Measurements from ENCODE around the gene DEDD. TPM values are rescaled to one million over a fixed set of nuclear protein-coding genes. Genes with fewer than 3 reads are reported as not detected.

Gene DEDD
- 16.8 TPM for total RNA-seq
- 10 to 100 TPM; 36.1 to 48.1 (median 40.7) TPM for polyA plus RNA-seq (ENCODE audit: insufficient read depth in 1 of 8, insufficient read length in 8 of 8, low replicate concordance in 1 of 8)
- long read RNA-seq, donor 1, transcript DEDD-202 (6 exons, 2,345 nt): major isoform, 5 of 6 reads
- long read RNA-seq, donor 1, partial matches to known transcripts: 0 of 6 reads
- long read RNA-seq, donor 1, other reads (novel, unspliced or antisense): 0 of 6 reads
- long read RNA-seq, donor 2, partial matches to known transcripts: 0 of 1 reads
- long read RNA-seq, donor 2, other reads (novel, unspliced or antisense): 0 of 1 reads
- long read RNA-seq, donor 3, transcript DEDD-202 (6 exons, 2,345 nt): major isoform, 7 of 11 reads
- long read RNA-seq, donor 3, partial matches to known transcripts: 0 of 11 reads
- long read RNA-seq, donor 3, other reads (novel, unspliced or antisense): 0 of 11 reads
- long read RNA-seq, donor 4, transcript DEDD-202 (6 exons, 2,345 nt): major isoform, 9 of 18 reads
- long read RNA-seq, donor 4, partial matches to known transcripts: 0 of 18 reads
- long read RNA-seq, donor 4, other reads (novel, unspliced or antisense): 8 of 18 reads
- long read RNA-seq, donor 5, transcript DEDD-202 (6 exons, 2,345 nt): major isoform, 9 of 12 reads
- long read RNA-seq, donor 5, partial matches to known transcripts: 0 of 12 reads
- long read RNA-seq, donor 5, other reads (novel, unspliced or antisense): 0 of 12 reads
- long read RNA-seq, donor 6, transcript DEDD-202 (6 exons, 2,345 nt): major isoform, 7 of 10 reads
- long read RNA-seq, donor 6, partial matches to known transcripts: 0 of 10 reads
- long read RNA-seq, donor 6, other reads (novel, unspliced or antisense): 0 of 10 reads
- long read RNA-seq, donor 7, transcript DEDD-202 (6 exons, 2,345 nt): major isoform, 6 of 6 reads
- long read RNA-seq, donor 7, partial matches to known transcripts: 0 of 6 reads
- long read RNA-seq, donor 7, other reads (novel, unspliced or antisense): 0 of 6 reads
- long read RNA-seq, donor 8, transcript DEDD-202 (6 exons, 2,345 nt): major isoform, 10 of 14 reads
- long read RNA-seq, donor 8, partial matches to known transcripts: 0 of 14 reads
- long read RNA-seq, donor 8, other reads (novel, unspliced or antisense): 0 of 14 reads
- long read RNA-seq, donor 9, transcript DEDD-202 (6 exons, 2,345 nt): major isoform, 6 of 7 reads
- long read RNA-seq, donor 9, partial matches to known transcripts: 0 of 7 reads
- long read RNA-seq, donor 9, other reads (novel, unspliced or antisense): 0 of 7 reads
- long read RNA-seq, donor 10, transcript DEDD-202 (6 exons, 2,345 nt): major isoform, 5 of 8 reads
- long read RNA-seq, donor 10, partial matches to known transcripts: 0 of 8 reads
- long read RNA-seq, donor 10, other reads (novel, unspliced or antisense): 0 of 8 reads
- long read RNA-seq, donor 11, transcript DEDD-202 (6 exons, 2,345 nt): major isoform, 6 of 8 reads
- long read RNA-seq, donor 11, partial matches to known transcripts: 0 of 8 reads
- long read RNA-seq, donor 11, other reads (novel, unspliced or antisense): 0 of 8 reads

GRCh38 chr1:161132410-161133219 is at the start of gene DEDD:
Gene DEDD (minus strand): TSS chr1:161132667. CDS start chr1:161124462, 8,205 bp downstream.
- DNase-seq: peak; percentile 99
- WGBS (ENCODE audit: insufficient coverage): under 1% methylated on average over 46 of the region's 68 CpGs

GRCh38 chr1:161182214-161182613 is 49.7 kb upstream of the DEDD start:
- H3K36me3 ChIP-seq (ENCODE audit: control insufficient read depth, insufficient read depth, low read length): no peaks in the 10 kb centered on the region
- WGBS (ENCODE audit: insufficient coverage): 100% methylated on average over 1 of the region's 1 CpG
- no peak for DNase-seq
- no peak overlapping the region for H3K27ac ChIP-seq (ENCODE audit: low read length)
- H3K9me3 ChIP-seq (replicated peaks; ENCODE audit: control insufficient read depth, low read depth, low read length): no peaks in the 10 kb centered on the region
- H3K4me1 ChIP-seq (ENCODE audit: control insufficient read depth, insufficient read depth, low read length): peaks cover 26% of the 10 kb centered on the region
- no peak overlapping the region for H3K4me3 ChIP-seq (ENCODE audit: low read length)
- no peaks in the 10 kb centered on the region for H3K27me3 ChIP-seq (ENCODE audit: control insufficient read depth, insufficient read depth, low read length)

More at GRCh38 chr1:161132410-161133219, at the start of gene DEDD:
- Histone ChIP-seq H3K36me3 (ENCODE audit: control insufficient read depth, insufficient read depth, low read length) (peaks cover 21% of the 10 kb centered on the region), H3K27me3 (ENCODE audit: control insufficient read depth, insufficient read depth, low read length) (no peaks in the 10 kb centered on the region), H3K4me1 (ENCODE audit: control insufficient read depth, insufficient read depth, low read length) (peaks cover 33% of the 10 kb centered on the region), H3K9me3 (replicated peaks; ENCODE audit: control insufficient read depth, low read depth, low read length) (no peaks in the 10 kb centered on the region), H3K4me3 (ENCODE audit: low read length) (peak within 1 kb of the TSS; percentile 68), H3K27ac (ENCODE audit: low read length) (peak within 1 kb of the TSS; percentile 96)

DNA sequence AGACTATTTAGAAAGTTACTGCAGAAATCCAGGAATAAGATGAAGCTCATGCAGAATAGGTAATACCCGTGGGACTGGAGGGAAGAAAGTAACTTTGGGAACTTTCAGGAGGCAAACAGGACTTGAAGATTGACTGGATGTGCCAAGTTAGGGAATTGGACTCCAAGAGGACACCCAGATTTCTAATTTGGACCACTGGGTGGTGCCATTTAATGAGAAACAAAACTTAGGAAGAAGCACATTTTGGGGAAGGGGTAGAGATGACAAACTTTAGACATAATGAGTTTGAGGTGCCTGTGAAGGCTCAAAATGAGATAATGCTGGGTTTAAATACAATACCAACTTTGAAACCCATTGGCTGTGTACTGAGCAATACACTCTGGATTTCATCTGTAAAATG is 48.2 kb upstream of the DEDD start:
- no peak for DNase-seq
- H3K9me3 ChIP-seq (replicated peaks; ENCODE audit: control insufficient read depth, low read depth, low read length): no peaks in the 10 kb centered on the region
- H3K4me3 ChIP-seq (ENCODE audit: low read length): no peak overlapping the region
- WGBS (ENCODE audit: insufficient coverage): 58% methylated on average over 1 of the region's 1 CpG
- no peak overlapping the region for H3K27ac ChIP-seq (ENCODE audit: low read length)
- H3K36me3 ChIP-seq (ENCODE audit: control insufficient read depth, insufficient read depth, low read length): peaks cover 6% of the 10 kb centered on the region
- peaks cover 23% of the 10 kb centered on the region for H3K4me1 ChIP-seq (ENCODE audit: control insufficient read depth, insufficient read depth, low read length)
- no peaks in the 10 kb centered on the region for H3K27me3 ChIP-seq (ENCODE audit: control insufficient read depth, insufficient read depth, low read length)

DNA sequence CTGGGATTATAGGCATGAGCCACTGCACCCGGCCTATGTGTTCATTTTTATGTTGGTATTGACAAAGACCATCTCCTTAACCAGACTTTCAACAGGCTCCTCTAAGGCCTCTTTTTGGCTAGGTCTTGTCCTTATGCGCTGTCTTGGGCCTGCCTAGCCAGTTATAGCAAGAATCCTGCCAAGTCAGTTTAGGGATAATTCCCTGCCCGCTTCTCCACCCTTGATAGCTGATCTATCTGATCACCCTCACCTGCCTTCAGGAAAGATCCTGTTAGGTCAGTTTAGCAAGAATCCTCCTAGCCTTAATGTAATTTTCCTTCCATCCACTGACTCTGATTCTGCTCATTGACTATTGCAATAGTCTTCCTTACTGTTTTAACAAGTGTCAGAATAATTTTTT is 47.2 kb upstream of the DEDD start:
- Histone ChIP-seq H3K9me3 (replicated peaks; ENCODE audit: control insufficient read depth, low read depth, low read length) (no peaks in the 10 kb centered on the region), H3K36me3 (ENCODE audit: control insufficient read depth, insufficient read depth, low read length) (peaks cover 15% of the 10 kb centered on the region), H3K27me3 (ENCODE audit: control insufficient read depth, insufficient read depth, low read length) (no peaks in the 10 kb centered on the region), H3K4me1 (ENCODE audit: control insufficient read depth, insufficient read depth, low read length) (peaks cover 16% of the 10 kb centered on the region), H3K27ac (ENCODE audit: low read length) (no peak overlapping the region), H3K4me3 (ENCODE audit: low read length) (no peak overlapping the region)
- no peak for DNase-seq
- WGBS (ENCODE audit: insufficient coverage): 94% methylated on average over 2 of the region's 3 CpGs

DNA sequence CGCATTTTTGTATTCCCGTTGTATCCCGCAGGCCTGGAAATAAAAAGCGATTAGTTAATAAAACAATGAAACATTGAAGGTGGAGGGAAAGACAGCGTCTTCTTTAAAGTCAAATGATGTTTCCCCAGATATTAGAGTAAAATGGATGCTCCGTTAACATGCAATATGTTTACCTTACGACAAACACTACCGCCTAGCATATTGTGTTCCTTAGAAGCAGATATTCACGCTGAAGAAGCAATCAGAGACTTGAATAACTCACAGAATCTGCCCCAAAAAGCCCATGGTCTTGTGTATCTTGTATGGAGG is 45.4 kb upstream of the DEDD start:
- H3K4me3 ChIP-seq (ENCODE audit: low read length): peak overlapping the region; percentile 96
- H3K27me3 ChIP-seq (ENCODE audit: control insufficient read depth, insufficient read depth, low read length): no peaks in the 10 kb centered on the region
- H3K27ac ChIP-seq (ENCODE audit: low read length): peak overlapping the region; percentile 86
- no peaks in the 10 kb centered on the region for H3K9me3 ChIP-seq (replicated peaks; ENCODE audit: control insufficient read depth, low read depth, low read length)
- H3K4me1 ChIP-seq (ENCODE audit: control insufficient read depth, insufficient read depth, low read length): peaks cover 22% of the 10 kb centered on the region
- no peak for DNase-seq
- H3K36me3 ChIP-seq (ENCODE audit: control insufficient read depth, insufficient read depth, low read length): peaks cover 29% of the 10 kb centered on the region
- no CpG with 5 or more reads among the region's 9 CpGs for WGBS (ENCODE audit: insufficient coverage)

DNA sequence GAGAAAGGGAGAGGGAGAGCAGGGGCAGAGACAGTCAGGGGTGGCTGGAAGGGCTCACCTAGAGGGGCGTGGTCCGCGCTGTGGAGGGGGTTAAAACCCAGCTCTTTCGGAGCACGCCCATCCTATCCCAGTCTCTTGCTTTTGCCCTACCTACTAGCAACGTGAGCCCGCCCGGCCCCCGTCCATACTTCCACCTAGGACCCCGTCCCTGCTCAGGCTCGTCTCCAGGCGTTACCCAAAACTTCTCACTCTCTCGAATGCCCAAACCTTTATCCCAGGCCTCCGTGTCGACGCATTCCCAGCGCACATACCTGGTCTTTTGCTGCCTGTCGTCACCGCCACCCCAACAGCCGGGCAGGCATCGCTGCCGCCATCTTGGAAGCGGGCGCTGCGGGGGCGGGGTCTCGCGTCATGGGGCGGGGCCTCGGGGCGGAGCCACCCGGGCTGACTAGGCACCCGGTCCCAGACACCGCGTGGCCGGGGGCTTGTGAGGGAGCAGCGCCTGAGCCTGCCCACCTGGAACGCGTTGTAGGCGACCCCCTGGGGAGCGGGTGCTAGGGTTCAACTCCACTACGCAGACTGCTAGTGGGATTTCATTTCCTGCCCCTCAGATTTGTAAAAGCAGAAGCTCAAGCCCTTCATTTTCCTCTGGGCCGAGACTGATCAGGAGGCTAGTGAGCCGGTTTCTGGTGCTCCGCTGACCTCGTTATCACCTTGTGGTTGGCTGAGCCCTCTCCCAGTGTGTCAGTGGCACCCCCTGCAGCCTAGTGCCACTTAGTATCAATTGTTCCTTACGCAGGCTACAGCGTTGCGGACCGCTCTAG is 44.9 kb upstream of the DEDD start, which contains the start of gene B4GALT3:
TSS of gene B4GALT3 (minus strand) at position 396 of the 824 bp plus-strand sequence. CDS start 1,447 bp downstream, outside the sequence.
- no peaks in the 10 kb centered on the region for H3K9me3 ChIP-seq (replicated peaks; ENCODE audit: control insufficient read depth, low read depth, low read length)
- peak within 1 kb of the TSS; percentile 86 for H3K27ac ChIP-seq (ENCODE audit: low read length)
- no peaks in the 10 kb centered on the region for H3K27me3 ChIP-seq (ENCODE audit: control insufficient read depth, insufficient read depth, low read length)
- WGBS (ENCODE audit: insufficient coverage): 0% methylated on average over 41 of the region's 50 CpGs
- peak; percentile 91 for DNase-seq
- H3K4me3 ChIP-seq (ENCODE audit: low read length): peak within 1 kb of the TSS; percentile 96
- peaks cover 25% of the 10 kb centered on the region for H3K4me1 ChIP-seq (ENCODE audit: control insufficient read depth, insufficient read depth, low read length)
- H3K36me3 ChIP-seq (ENCODE audit: control insufficient read depth, insufficient read depth, low read length): peaks cover 34% of the 10 kb centered on the region

DNA sequence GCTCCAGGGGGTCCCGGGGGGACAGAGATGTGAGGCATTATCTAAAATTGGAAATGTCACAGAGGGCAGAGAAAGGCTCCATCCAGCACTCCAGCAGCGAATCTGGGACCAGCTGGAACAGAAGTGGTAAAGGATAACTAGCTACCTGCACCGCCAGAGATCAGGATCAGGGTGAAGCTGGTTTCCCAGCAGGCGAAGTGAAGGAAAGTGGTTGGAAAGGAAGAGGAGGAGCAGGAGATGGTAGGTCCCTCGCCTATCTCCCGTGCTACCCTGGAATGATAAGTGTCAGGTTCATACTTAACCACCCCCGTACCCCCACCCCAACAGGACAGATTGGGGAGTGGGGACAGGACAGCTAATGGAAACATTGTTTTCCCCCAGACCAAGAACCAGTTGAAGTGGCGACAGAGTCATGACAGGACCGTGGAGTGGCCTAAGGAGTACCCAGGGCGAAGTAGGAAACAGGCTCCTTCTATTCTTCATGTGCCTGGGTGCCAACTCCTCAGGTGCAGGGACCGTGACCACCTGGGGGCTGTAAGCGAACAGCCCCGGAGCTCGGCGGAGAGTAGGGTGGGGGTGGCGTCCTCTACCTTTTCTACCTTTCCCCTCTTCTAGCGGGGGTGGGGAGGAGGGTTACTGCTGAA is 44.1 kb upstream of the DEDD start:
- Histone ChIP-seq H3K4me3 (ENCODE audit: low read length) (peak overlapping the region; percentile 96), H3K27me3 (ENCODE audit: control insufficient read depth, insufficient read depth, low read length) (no peaks in the 10 kb centered on the region), H3K4me1 (ENCODE audit: control insufficient read depth, insufficient read depth, low read length) (peaks cover 25% of the 10 kb centered on the region), H3K36me3 (ENCODE audit: control insufficient read depth, insufficient read depth, low read length) (peaks cover 41% of the 10 kb centered on the region), H3K9me3 (replicated peaks; ENCODE audit: control insufficient read depth, low read depth, low read length) (no peaks in the 10 kb centered on the region), H3K27ac (ENCODE audit: low read length) (peak overlapping the region; percentile 85)
- WGBS (ENCODE audit: insufficient coverage): 35% methylated on average over 5 of the region's 17 CpGs
- DNase-seq: no peak

DNA sequence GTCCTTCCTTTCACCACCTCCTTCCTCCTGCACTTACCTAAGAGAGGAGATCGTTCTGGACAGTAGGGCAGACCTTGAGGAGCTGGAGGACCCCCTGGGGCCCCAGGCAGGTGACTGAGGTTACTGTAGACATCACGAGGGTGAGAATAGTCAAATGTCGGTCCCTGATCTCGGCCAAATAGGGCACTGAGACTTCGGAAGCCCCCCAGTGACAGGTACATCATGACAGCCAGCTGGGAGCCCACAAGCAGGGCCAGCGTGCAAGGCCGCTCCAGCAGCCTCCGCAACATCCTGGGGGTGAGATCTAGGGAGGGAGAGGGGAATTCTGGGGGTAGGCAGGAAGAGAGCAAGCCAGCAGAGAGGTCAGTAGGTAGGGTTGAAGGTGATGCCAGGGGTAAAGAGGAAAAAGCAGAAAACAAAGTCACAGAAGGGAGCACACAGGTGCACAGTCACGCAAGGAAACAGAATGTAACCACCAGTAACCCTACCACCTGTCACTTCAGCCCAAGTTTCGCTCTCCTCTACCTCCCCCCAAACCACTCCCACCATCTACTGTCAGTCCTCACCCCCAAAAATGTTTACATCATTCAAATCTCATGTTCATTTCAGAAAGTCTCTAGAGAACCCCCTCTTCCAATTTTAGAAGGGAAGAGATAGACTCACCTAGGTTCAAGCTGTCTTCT is 43.4 kb upstream of the DEDD start:
- no peaks in the 10 kb centered on the region for H3K9me3 ChIP-seq (replicated peaks; ENCODE audit: control insufficient read depth, low read depth, low read length)
- H3K36me3 ChIP-seq (ENCODE audit: control insufficient read depth, insufficient read depth, low read length): peaks cover 48% of the 10 kb centered on the region
- peaks cover 25% of the 10 kb centered on the region for H3K4me1 ChIP-seq (ENCODE audit: control insufficient read depth, insufficient read depth, low read length)
- H3K27ac ChIP-seq (ENCODE audit: low read length): no peak overlapping the region
- DNase-seq: no peak
- H3K4me3 ChIP-seq (ENCODE audit: low read length): peak overlapping the region; percentile 96
- WGBS (ENCODE audit: insufficient coverage): 93% methylated on average over 8 of the region's 10 CpGs
- no peaks in the 10 kb centered on the region for H3K27me3 ChIP-seq (ENCODE audit: control insufficient read depth, insufficient read depth, low read length)

Data from muscle of leg (tissue), 16 donors.